ENCODE results near the gene RAB3C.

The RAB3C gene

DNA sequence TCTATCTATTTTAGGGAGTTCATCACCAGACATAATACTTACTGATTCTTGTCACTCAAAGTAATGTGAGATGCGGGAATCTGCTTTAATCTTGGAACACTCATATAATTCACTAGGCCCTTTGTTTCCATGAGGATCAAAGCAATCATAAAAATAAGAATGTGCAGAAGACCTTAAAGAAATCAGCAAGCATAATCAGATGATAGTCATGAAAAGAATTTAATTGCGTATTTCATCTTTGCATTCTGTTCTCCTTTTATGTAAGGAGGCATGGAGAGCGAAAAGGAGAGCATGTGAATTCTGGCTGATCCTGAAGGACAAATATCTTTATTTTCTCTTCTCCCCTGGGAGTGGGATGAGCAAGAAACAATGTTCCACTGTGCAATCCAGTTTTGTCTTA lies 128.0 kb downstream of the RAB3C start:
- Histone ChIP-seq H3K4me3 (ENCODE audit: low read depth, low read length) (no peak overlapping the region), H3K27me3 (no peaks in the 10 kb centered on the region), H3K4me1 (peaks cover 16% of the 10 kb centered on the region), H3K36me3 (peaks cover 29% of the 10 kb centered on the region), H3K9me3 (peaks cover 4% of the 10 kb centered on the region)
- DNase-seq: no peak
- TF ChIP-seq, protein P1, sequence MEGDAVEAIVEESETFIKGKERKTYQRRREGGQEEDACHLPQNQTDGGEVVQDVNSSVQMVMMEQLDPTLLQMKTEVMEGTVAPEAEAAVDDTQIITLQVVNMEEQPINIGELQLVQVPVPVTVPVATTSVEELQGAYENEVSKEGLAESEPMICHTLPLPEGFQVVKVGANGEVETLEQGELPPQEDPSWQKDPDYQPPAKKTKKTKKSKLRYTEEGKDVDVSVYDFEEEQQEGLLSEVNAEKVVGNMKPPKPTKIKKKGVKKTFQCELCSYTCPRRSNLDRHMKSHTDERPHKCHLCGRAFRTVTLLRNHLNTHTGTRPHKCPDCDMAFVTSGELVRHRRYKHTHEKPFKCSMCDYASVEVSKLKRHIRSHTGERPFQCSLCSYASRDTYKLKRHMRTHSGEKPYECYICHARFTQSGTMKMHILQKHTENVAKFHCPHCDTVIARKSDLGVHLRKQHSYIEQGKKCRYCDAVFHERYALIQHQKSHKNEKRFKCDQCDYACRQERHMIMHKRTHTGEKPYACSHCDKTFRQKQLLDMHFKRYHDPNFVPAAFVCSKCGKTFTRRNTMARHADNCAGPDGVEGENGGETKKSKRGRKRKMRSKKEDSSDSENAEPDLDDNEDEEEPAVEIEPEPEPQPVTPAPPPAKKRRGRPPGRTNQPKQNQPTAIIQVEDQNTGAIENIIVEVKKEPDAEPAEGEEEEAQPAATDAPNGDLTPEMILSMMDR (IDR thresholded peaks at IDR 0.05; ENCODE audit: low read depth, low read length): no peak

DNA sequence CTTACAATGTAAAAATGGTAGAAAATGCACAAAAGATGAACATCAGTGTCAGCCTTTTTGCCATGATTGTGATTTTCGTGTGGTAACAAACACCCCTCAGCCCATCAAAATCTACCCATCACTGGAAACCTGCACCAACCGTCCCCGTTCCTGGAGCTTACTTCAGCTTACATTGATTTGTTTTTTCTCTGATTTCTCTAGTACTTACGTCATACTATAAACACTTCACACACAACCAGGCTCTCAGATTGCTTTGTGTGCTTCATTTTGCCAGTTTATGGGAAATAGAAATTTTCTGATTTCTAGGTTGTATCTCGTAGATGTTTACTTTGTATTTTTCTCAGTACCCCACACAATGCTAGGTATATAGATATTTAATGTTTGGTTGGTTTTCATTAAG lies 129.1 kb downstream of the RAB3C start:
- TF ChIP-seq, protein P1 (IDR thresholded peaks at IDR 0.05; ENCODE audit: low read depth, low read length): no peak
- H3K4me1 ChIP-seq: peaks cover 5% of the 10 kb centered on the region; the same call in 1 of the 2 replicates
- no peaks in the 10 kb centered on the region for H3K27me3 ChIP-seq
- DNase-seq: no peak
- H3K36me3 ChIP-seq: peaks cover 29% of the 10 kb centered on the region
- H3K4me3 ChIP-seq (ENCODE audit: low read depth, low read length): no peak overlapping the region
- H3K9me3 ChIP-seq: peaks cover 4% of the 10 kb centered on the region

DNA sequence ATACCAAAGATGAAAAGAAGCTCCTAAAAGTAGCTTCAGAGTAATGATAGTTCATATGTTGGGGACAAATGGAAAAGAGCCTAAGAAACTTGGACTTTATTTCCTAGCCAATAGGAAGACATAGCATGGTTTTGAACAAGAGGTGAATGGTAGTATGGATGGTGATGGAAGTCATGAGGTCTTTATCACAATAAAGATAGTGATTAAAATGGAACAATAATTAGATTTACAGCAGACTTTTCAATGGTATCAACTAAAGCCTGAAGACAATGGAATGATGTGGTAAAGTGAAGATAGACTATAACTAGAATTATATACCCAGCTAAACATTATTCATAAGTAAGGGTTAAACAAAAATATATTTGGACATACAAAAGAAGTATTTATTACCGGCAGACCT lies 131.2 kb downstream of the RAB3C start:
- peaks cover 4% of the 10 kb centered on the region; the same call in 1 of the 2 replicates for H3K4me1 ChIP-seq
- H3K9me3 ChIP-seq: peaks cover 4% of the 10 kb centered on the region
- peaks cover 29% of the 10 kb centered on the region for H3K36me3 ChIP-seq
- TF ChIP-seq, protein P1 (IDR thresholded peaks at IDR 0.05; ENCODE audit: low read depth, low read length): no peak
- no peak overlapping the region for H3K4me3 ChIP-seq (ENCODE audit: low read depth, low read length)
- DNase-seq: no peak
- no peaks in the 10 kb centered on the region for H3K27me3 ChIP-seq

DNA sequence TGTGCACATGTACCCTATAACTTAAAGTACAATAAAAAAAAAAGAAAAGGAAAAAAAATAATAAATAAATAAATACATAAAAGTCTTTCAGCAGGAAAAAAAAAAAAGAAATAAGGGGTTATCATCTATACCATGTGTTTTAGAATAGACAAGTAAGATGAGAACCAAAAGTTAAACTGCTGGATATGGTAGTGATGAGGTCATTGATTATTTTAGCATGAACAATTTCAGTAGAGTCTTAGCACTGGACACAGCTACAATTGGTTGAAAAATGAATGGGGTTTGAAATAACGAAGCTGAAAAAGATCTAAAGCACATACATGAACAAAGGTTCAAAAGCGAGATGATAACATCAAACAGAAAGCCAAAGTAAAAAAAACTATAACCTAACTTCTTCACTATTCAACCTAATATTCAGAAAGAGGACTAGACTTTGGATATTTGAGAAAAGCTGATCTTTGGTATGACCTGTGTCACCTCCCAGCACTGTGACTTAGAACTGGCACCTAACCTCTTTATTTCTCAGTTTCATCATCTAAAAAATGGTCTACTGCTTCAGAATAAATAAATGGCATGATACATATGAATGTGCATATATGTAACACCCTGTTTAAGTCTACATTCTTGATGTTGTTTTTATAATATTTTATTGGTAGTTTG lies 133.3 kb downstream of the RAB3C start:
- peaks cover 4% of the 10 kb centered on the region; the same call in 1 of the 2 replicates for H3K4me1 ChIP-seq
- no peak for DNase-seq
- no peak overlapping the region for H3K4me3 ChIP-seq (ENCODE audit: low read depth, low read length)
- H3K36me3 ChIP-seq: peaks cover 22% of the 10 kb centered on the region
- peaks cover 4% of the 10 kb centered on the region for H3K9me3 ChIP-seq
- TF ChIP-seq, protein P1 (IDR thresholded peaks at IDR 0.05; ENCODE audit: low read depth, low read length): no peak
- no peaks in the 10 kb centered on the region for H3K27me3 ChIP-seq

DNA sequence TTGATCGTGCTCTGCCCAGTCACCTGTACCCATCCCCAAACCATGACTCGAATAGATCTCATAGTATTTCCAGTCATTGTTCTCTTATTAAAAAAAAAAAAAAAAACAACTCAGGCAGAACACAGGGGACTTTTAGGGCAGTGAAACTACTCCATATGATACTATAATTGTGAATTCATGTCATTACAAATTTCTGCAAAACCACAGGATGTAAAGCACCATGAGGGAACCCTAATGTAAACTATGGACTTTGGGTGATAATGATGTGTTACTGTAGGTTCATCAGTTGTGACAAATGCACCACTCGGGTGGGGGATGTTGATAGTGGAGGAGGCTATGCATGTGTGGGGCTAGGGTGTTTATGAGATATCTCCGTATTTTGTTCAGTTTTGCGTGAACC lies 133.8 kb downstream of the RAB3C start:
- no peak for DNase-seq
- H3K4me3 ChIP-seq (ENCODE audit: low read depth, low read length): no peak overlapping the region
- peaks cover 16% of the 10 kb centered on the region for H3K36me3 ChIP-seq
- TF ChIP-seq, protein P1 (IDR thresholded peaks at IDR 0.05; ENCODE audit: low read depth, low read length): no peak
- no peaks in the 10 kb centered on the region for H3K27me3 ChIP-seq
- H3K4me1 ChIP-seq: peaks cover 4% of the 10 kb centered on the region; the same call in 1 of the 2 replicates
- H3K9me3 ChIP-seq: peaks cover 4% of the 10 kb centered on the region

DNA sequence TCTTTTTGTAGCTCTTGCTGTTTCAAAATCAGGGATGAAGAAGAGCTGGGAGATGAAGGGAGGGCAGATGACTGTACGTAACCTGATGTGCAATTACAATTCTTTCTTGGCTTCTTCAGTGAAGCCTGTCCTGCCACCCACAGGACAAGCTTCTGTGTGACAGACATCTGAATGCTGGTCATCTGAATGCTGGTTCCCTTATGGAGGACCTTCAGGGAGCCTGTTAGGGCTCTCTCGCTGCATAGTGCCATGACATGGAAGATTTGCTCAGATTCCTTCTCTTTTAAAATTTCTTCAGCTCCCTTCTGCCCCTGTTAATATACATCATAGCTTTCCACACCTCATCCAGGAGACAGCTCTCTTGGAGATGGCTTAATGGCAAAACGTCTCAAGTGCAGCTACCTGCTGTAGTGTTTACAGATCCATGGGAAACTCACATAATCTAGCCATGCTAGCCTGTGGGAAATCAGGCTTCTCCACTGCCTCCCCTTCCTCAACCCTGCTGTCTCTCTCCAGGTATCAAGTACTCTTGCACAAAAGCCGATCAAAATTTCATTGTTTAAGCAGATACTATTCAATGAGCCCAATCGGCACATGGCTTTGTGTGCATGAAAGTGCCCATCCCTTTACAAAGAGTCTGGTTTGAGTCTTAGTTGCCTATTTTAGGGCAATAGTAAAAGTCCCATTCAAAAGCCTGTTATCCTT lies 134.6 kb downstream of the RAB3C start:
- peaks cover 4% of the 10 kb centered on the region for H3K9me3 ChIP-seq
- no peak for DNase-seq
- H3K4me3 ChIP-seq (ENCODE audit: low read depth, low read length): no peak overlapping the region
- peaks cover 4% of the 10 kb centered on the region; the same call in 1 of the 2 replicates for H3K4me1 ChIP-seq
- TF ChIP-seq, protein P1 (IDR thresholded peaks at IDR 0.05; ENCODE audit: low read depth, low read length): peak; percentile 35
- no peaks in the 10 kb centered on the region for H3K27me3 ChIP-seq
- H3K36me3 ChIP-seq: peaks cover 8% of the 10 kb centered on the region; the same call in 1 of the 2 replicates

Data from BE2C (cell line).